K562 (cell line): ENCODE results near the gene PHLPP2. TPM values are rescaled to one million over a fixed set of nuclear protein-coding genes. Genes with fewer than 3 reads are reported as not detected.
"Not testable (repeated sequence)": the region's sequence is repeated elsewhere in the genome, so short reads cannot be mapped to it uniquely, and the experiment has no call there.

ENCODE experiments used
- ATAC-seq: fragments of 200-7000 bp; cut with Tn5 transposase; 3 replicates; pipeline ENCODE4 v1.9.1; 2020; ENCODE audit warnings: moderate library complexity
- BruUV-seq: library from RNA; stranded (reverse); fragments of 400-500 nt; replicated peaks from 2 replicates; lab custom pipeline; 2021; lab: Mats Ljungman, UMichigan
- CTCF ChIA-PET: fragments of 300-600 bp; formaldehyde crosslinking; extraction: SDS; loops from one replicate; lab custom pipeline; 2021; ENCODE audit warnings: low intra/inter-chr PET ratio; lab: Yijun Ruan, JAX
- POLR2A ChIA-PET: fragments of 300-600, 350-650 bp; sonication (Branson Sonifier 250); formaldehyde crosslinking; extraction: SDS; loops from one replicate; lab custom pipeline; 2021; ENCODE audit warnings: antibody characterized with exemption, inconsistent platforms; lab: Yijun Ruan, JAX
- DNase-seq, 4 experiments: peaks; one replicate each; pipeline versions ENCODE4 v3.0.0 to v3.0.0-alpha.2; 2011 to 2018; ENCODE audit warnings: low spot score in 3 of 4, mixed read lengths in 3 of 4; ENCODE audit errors: extremely low read depth in 1 of 4
- FAIRE-seq: peaks from 2 replicates; lab custom pipeline; 2011; peaks lifted over from hg19 to GRCh38; lab: Jason Lieb, UNC
- H2AFZ ChIP-seq: 2 replicates; pipeline ENCODE4 v1.6.0; 2011; ENCODE audit warnings: low read depth, low read length, control low read depth, inconsistent platforms
- H3K27ac ChIP-seq: fragments of 200-600 bp; 3 replicates; pipeline ENCODE4 v1.8.0; 2011; ENCODE audit warnings: low read depth, mild to moderate bottlenecking, control low read depth, inconsistent platforms, low read length, moderate library complexity, mixed read lengths; ENCODE audit errors: extremely low read depth
- H3K27me3 ChIP-seq, 2 experiments: fragments of 300-600 bp in 1 of 2; 2 replicates in 1 of 2; 3 replicates in 1 of 2; pipeline versions ENCODE4 v1.6.0 to v1.8.0; 2011; ENCODE audit warnings: inconsistent platforms in 2 of 2, low read length in 2 of 2, mild to moderate bottlenecking in 1 of 2, mixed read lengths in 1 of 2, moderate library complexity in 1 of 2; ENCODE audit not compliant: control insufficient read depth in 2 of 2, insufficient read depth in 2 of 2
- H3K36me3 ChIP-seq: fragments of 300-600 bp; 3 replicates; pipeline ENCODE4 v1.8.0; 2011; ENCODE audit warnings: mild to moderate bottlenecking, low read length, inconsistent platforms; ENCODE audit not compliant: control insufficient read depth, insufficient read depth
- H3K4me1 ChIP-seq, 2 experiments: fragments of 200-600 bp in 1 of 2; replicated peaks in 1 of 2; 2 replicates in 1 of 2; 3 replicates in 1 of 2; pipeline versions ENCODE4 v1.5.1 to v1.8.0; 2011; ENCODE audit warnings: inconsistent platforms in 2 of 2, low read length in 2 of 2, mild to moderate bottlenecking in 1 of 2, mixed read lengths in 1 of 2, moderate library complexity in 1 of 2; ENCODE audit not compliant: control insufficient read depth in 2 of 2, insufficient read depth in 2 of 2
- H3K4me2 ChIP-seq: 2 replicates; pipeline ENCODE4 v1.6.1; 2011; ENCODE audit warnings: low read length, control low read depth, inconsistent platforms, mixed read lengths; ENCODE audit not compliant: insufficient read depth
- H3K4me3 ChIP-seq: fragments of 200-600 bp; sonication (generic), shearing (Covaris generic); 2 replicates; pipeline ENCODE4 v1.5.1; 2016; ENCODE audit warnings: control low read depth, inconsistent platforms
- H3K79me2 ChIP-seq: fragments of 200-600 bp; 3 replicates; pipeline ENCODE4 v1.8.0; 2011; ENCODE audit warnings: low read length, inconsistent platforms; ENCODE audit not compliant: control insufficient read depth, insufficient read depth
- H3K9ac ChIP-seq, 2 experiments: 2 replicates each; pipeline versions ENCODE4 v1.6.0 to v1.6.1; 2011; ENCODE audit warnings: low read depth in 2 of 2, low read length in 2 of 2, control low read depth in 1 of 2, inconsistent platforms in 1 of 2, mild to moderate bottlenecking in 1 of 2, mixed read lengths in 1 of 2; ENCODE audit not compliant: insufficient read depth in 1 of 2
- H3K9me1 ChIP-seq: one replicate; pipeline ENCODE4 v1.6.0; 2011; ENCODE audit warnings: inconsistent platforms, mild to moderate bottlenecking, low read length, moderate library complexity; ENCODE audit not compliant: control insufficient read depth, insufficient read depth
- H3K9me3 ChIP-seq: replicated peaks from 2 replicates; pipeline ENCODE4 v1.5.1; 2011; ENCODE audit warnings: low read depth, low read length, inconsistent platforms; ENCODE audit not compliant: control insufficient read depth, insufficient read depth
- H4K20me1 ChIP-seq: replicated peaks from 2 replicates; pipeline ENCODE4 v1.6.1; 2011; ENCODE audit warnings: low read length, inconsistent platforms, mixed read lengths; ENCODE audit not compliant: control insufficient read depth, insufficient read depth
- NRF1 ChIP-seq, 2 experiments: fragments of 450-650 bp; IDR thresholded peaks in 1 of 2; conservative IDR thresholded peaks in 1 of 2; 2 replicates each; pipeline ENCODE4 v1.6.1; 2014; ENCODE audit warnings: mild to moderate bottlenecking in 2 of 2
- ZNF384 ChIP-seq: IDR thresholded peaks from 2 replicates; pipeline ENCODE4 v1.6.1; 2012; ENCODE audit warnings: low read depth, low read length, improper control_type of control experiment
- WGBS: fragments of 100-300 bp; shearing (Covaris generic); methylation state at CpG from one replicate; pipeline ENCODE4 v1.1.6; 2016; ENCODE audit warnings: low coverage, mixed read lengths; ENCODE audit not compliant: insufficient coverage; ENCODE audit errors: missing lambda C conversion rate; 5-methylcytosine and 5-hydroxymethylcytosine counted together
- in situ Hi-C: fragments of 300-500 bp; cut with MboI; formaldehyde crosslinking; loops from 4 replicates; pipeline ENCODE4 v1.15.0; 2018; ENCODE audit warnings: inconsistent platforms, mixed read lengths
- intact Hi-C: fragments of 100-400 bp; cut with micrococcal nuclease; formaldehyde crosslinking; loops from 2 replicates; pipeline ENCODE4 v1.14.2; 2022
- polyA plus RNA-seq, 8 experiments: library from polyadenylated mRNA; depleted of rRNA in 4 of 8; stranded (reverse) in 5 of 8; unstranded in 3 of 8; fragments of >200 nt; fragmentation: Nextera tagmentation in 2 of 8; fragmentation: Illumina TruSeq in 1 of 8; extraction: Ambion mirVana in 2 of 8; extraction: Trizol in 1 of 8; gene quantifications; 2 replicates each; pipeline versions ENCODE4 v1.2.1 to v1.2.3, GENCODE V29; 2011 to 2014; ENCODE audit warnings: inconsistent platforms in 1 of 8, missing spikeins in 1 of 8
- total RNA-seq, 7 experiments: library from RNA; depleted of rRNA in 6 of 7; stranded (reverse); fragments of >200 nt in 6 of 7; fragmentation: Illumina TruSeq in 2 of 7; extraction: Trizol in 2 of 7; gene quantifications; 2 replicates each; pipeline versions ENCODE4 v1.2.1 to v1.2.3, GENCODE V29; 2011 to 2021; ENCODE audit warnings: low replicate concordance in 1 of 7
- TF ChIP-seq, protein P1 (sequence below), 3 experiments: IDR thresholded peaks in 2 of 3; conservative IDR thresholded peaks in 1 of 3; 2 replicates each; pipeline ENCODE4 v1.5.1; 2011 to 2012; ENCODE audit warnings: low read length in 3 of 3, mild to moderate bottlenecking in 3 of 3, control low read depth in 2 of 3, improper control_type of control experiment in 1 of 3, inconsistent platforms in 1 of 3, low read depth in 1 of 3, mixed read lengths in 1 of 3, moderate library complexity in 1 of 3; ENCODE audit not compliant: insufficient read depth in 2 of 3

Gene PHLPP2
- total and polyA plus RNA-seq, 9 of the 15 experiments (the other 6 are each of a cell fraction or from before 2014, with no cell fraction given) = 0.60 to 7.1 (median 2.6) TPM

DNA sequence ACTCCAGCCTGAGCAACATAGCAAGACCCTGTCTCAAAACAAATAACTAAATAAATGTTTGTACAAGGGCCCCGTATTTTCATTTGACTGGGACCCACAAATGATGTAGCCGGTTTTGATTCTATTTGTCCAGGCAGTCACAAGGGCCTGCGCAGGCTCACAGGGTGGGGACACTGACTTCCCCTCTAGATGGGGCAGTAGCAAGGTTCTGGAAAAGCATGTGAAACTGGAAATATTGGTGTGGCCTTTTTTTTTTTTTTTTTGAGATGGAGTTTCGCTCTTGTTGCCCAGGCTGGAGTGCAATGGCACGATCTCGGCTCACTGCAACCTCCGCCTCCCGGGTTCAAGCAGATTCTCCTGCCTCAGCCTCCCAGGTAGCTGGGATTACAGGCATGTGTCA lies 109.5 kb downstream of the PHLPP2 start:
- H3K9ac ChIP-seq, H3K36me3 ChIP-seq, H3K4me3 ChIP-seq, H3K79me2 ChIP-seq, DNase-seq, BruUV-seq, H3K4me1 ChIP-seq, in situ Hi-C loops, H3K9me1 ChIP-seq, H3K4me2 ChIP-seq, H4K20me1 ChIP-seq, H2AFZ ChIP-seq, H3K9me3 ChIP-seq, H3K27ac ChIP-seq, FAIRE-seq: not testable (repeated sequence)
- peak; percentile 69 to 76 for TF ChIP-seq NRF1 (conservative IDR thresholded peaks at IDR 0.05 in 1 of 2, IDR thresholded peaks at IDR 0.05 in 1 of 2)
- TF ChIP-seq, protein P1, sequence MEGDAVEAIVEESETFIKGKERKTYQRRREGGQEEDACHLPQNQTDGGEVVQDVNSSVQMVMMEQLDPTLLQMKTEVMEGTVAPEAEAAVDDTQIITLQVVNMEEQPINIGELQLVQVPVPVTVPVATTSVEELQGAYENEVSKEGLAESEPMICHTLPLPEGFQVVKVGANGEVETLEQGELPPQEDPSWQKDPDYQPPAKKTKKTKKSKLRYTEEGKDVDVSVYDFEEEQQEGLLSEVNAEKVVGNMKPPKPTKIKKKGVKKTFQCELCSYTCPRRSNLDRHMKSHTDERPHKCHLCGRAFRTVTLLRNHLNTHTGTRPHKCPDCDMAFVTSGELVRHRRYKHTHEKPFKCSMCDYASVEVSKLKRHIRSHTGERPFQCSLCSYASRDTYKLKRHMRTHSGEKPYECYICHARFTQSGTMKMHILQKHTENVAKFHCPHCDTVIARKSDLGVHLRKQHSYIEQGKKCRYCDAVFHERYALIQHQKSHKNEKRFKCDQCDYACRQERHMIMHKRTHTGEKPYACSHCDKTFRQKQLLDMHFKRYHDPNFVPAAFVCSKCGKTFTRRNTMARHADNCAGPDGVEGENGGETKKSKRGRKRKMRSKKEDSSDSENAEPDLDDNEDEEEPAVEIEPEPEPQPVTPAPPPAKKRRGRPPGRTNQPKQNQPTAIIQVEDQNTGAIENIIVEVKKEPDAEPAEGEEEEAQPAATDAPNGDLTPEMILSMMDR (IDR thresholded peaks at IDR 0.05 in 2 of 3, conservative IDR thresholded peaks at IDR 0.05 in 1 of 3; ENCODE audit: insufficient read depth in 2 of 3, low read depth in 1 of 3, low read length in 3 of 3) = peak in 1 of 3 experiments; percentile 17; a peak in 1 of 6 replicates
- peak; percentile 62; the same call in 1 of the 2 replicates for TF ChIP-seq ZNF384
- peak; percentile 50 for ATAC-seq
- POLR2A ChIA-PET = interaction anchor here (1.2 kb wide), 1 partner anchor 8 kb away, joined by 4 read pairs; no protein-coding TSS in a partner anchor
- peaks cover 3 to 26% of the 10 kb centered on the region in 2 experiments; a peak in 3 of 5 replicates for H3K27me3 ChIP-seq
- intact Hi-C loops = loop anchor here (10.0 kb wide), 1 partner anchor 350 kb away; no protein-coding TSS in a partner anchor
- WGBS = 6% methylated on average over 5 of the region's 8 CpGs
- CTCF ChIA-PET = interaction anchor here (1.1 kb wide), 1 partner anchor 347 kb away, joined by 3 read pairs; no protein-coding TSS in a partner anchor
